GM12878 (cell line): ENCODE data around the gene LRIT2.

Experiments used
- ATF2 ChIP-seq: IDR thresholded peaks from 2 replicates; pipeline ENCODE4 v1.6.1; 2012; ENCODE audit warnings: low read length, inconsistent platforms
- EZH2 ChIP-seq: IDR thresholded peaks from 2 replicates; pipeline ENCODE4 v1.6.1; 2012; ENCODE audit warnings: low read depth, mild to moderate bottlenecking, control low read depth, inconsistent platforms, low read length, borderline replicate concordance; ENCODE audit not compliant: control insufficient read depth
- POLR2AphosphoS5 ChIP-seq: IDR thresholded peaks from 2 replicates; pipeline ENCODE4 v1.6.1; 2011; ENCODE audit warnings: mild to moderate bottlenecking, low read length, inconsistent platforms

DNA sequence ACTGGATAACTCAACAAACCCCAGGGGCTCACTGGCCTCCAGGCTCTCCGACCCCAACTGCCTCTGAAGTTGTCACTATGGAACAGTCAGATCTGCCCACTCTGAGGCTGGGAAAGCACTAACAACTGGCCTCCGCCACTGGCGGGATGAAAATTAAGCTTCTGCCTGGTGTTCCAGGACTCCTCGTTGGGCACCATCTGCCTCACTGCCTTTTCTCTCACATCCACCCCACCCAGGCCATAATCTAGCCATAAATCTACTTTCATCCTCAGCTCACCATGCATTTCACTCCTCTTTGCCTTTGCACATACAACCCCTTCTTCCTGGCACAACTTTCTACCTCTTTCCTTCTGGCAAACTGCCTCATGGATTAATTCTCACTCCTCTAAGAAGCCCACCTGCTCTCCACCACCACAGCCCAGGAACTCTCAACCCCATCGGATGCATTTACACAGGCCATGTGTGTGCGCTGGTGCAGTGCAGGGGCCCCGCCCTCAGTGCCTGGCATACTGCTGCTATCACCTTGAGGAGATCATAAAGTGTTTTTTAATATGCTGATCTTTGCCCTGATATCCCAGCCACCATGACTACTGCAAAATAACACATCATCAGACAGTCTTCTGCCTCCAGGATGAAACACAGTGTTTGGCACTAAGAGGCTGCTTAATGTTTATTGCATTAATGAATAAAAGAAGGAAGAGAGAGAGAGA is 27.0 kb downstream of the LRIT2 start:
- TF ChIP-seq POLR2AphosphoS5 (no peak), ATF2 (no peak), EZH2 (no peak)
